Prostate gland (tissue), 2 donors: ENCODE measurements around the gene CCND2. TPM values are rescaled to one million over a fixed set of nuclear protein-coding genes. Genes with fewer than 3 reads are reported as not detected.
A peak's percentile ranks its signal among the peaks of the same experiment; 100 is the strongest.

Experiments used
- DNase-seq: peaks from one replicate; pipeline ENCODE4 v3.0.0-alpha.2; 2019; ENCODE audit warnings: low spot score
- H3K27ac ChIP-seq, 2 donors: fragments of 200-600 bp; sonication (generic); 2 replicates each; pipeline ENCODE4 v1.5.1; 2017 to 2019
- H3K27me3 ChIP-seq: fragments of 200-600 bp; sonication (generic); replicated peaks from 2 replicates; pipeline ENCODE4 v1.5.1; 2019; ENCODE audit not compliant: insufficient read depth
- H3K36me3 ChIP-seq, 2 donors: fragments of 200-600 bp; sonication (generic); 1 replicate in 1 of 2; 2 replicates in 1 of 2; pipeline versions ENCODE4 v1.5.1 to v1.8.1; 2017 to 2019
- H3K4me1 ChIP-seq: fragments of 200-600 bp; sonication (generic); replicated peaks from 2 replicates; pipeline ENCODE4 v1.5.1; 2019
- H3K4me3 ChIP-seq, 2 donors: fragments of 200-600 bp; sonication (generic); 2 replicates each; pipeline ENCODE4 v1.5.1; 2017 to 2019
- H3K9me3 ChIP-seq: fragments of 200-600 bp; sonication (generic); 2 replicates; pipeline ENCODE4 v1.5.1; 2017
- POLR2A ChIP-seq: fragments of 450-650 bp; IDR thresholded peaks from one replicate; pipeline ENCODE4 v1.6.1; 2016; ENCODE audit warnings: antibody characterized with exemption, mild to moderate bottlenecking
- POLR2AphosphoS5 ChIP-seq: sonication (generic); formaldehyde crosslinking; IDR thresholded peaks from one replicate; pipeline ENCODE4 v1.6.1; 2017; ENCODE audit warnings: antibody characterized with exemption
- WGBS: methylation state at CpG from one replicate; pipeline ENCODE4 v1.1.5; 2018; 5-methylcytosine and 5-hydroxymethylcytosine counted together
- intact Hi-C: fragments of 100-400 bp; cut with DNase I; formaldehyde crosslinking; loops from one replicate; pipeline ENCODE4 v1.14.2; 2022
- total RNA-seq, 2 donors: library from RNA; depleted of rRNA; stranded (reverse); fragments of >200 nt; gene quantifications; one replicate each; pipeline ENCODE4 v1.1.0, GENCODE V29; 2016
- TF ChIP-seq, protein P1 (sequence below), 4 experiments: fragments of 200-600 bp in 2 of 4; fragments of 450-650 bp in 2 of 4; sonication (generic) in 2 of 4; IDR thresholded peaks; 1 replicate in 3 of 4; 2 replicates in 1 of 4; pipeline ENCODE4 v1.5.1; 2016 to 2019; ENCODE audit warnings: antibody characterized with exemption in 4 of 4, mild to moderate bottlenecking in 2 of 4, moderate library complexity in 2 of 4

The CCND2 gene
- total RNA-seq, 2 donors from 2014 or later: 31.6 to 46.1 TPM

DNA sequence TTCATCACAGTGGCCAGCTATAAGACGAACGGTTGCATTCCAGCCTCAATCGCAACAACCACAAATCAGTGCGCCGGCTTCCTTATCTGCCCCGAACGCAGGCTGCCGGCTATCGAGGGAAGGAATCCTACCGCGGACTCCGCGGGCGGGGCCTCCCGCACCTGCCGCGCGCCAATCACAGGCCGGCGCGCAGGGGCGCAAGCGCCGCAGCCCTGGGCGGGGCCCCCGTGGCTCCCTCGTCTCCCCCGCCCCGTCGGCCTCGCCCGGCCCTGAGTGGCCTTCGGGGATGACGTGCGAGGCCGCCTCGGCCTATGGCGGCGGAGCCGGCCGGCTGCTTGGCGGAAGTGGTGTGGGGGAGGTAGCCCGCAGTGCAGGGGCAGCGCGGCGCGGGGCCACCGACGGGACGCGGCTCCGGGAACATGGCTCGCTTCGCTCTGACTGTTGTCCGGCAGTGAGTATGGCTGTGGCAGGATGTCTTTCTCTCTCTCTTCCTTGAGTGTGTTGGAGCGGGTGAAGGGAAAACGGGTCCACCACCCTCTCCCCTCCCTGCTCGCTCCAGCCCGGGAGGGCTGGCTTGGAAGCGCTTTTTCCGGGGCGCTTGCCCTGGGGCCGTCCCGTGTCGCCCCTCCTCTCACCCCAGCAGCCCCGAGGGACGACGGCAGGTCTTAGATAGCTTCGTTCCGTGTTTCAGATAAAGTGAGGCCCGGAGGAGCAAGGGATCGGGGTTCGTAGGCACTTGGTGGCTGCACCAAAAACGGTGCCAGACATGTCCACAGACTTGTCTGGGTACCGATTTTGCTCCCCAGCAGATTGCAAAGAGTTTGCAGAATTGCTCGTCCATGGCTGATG, 47.5 kb downstream of the CCND2 start, which contains the start of gene TIGAR:
Gene TIGAR (plus strand): TSS at position 361 of the 849 bp plus-strand sequence. CDS start 59 bp downstream, at position 420.
- DNase-seq: peak; percentile 91
- peak within 1 kb of the TSS; percentile 69 to 85 for H3K4me3 ChIP-seq
- H3K27ac ChIP-seq: peak within 1 kb of the TSS; percentile 66 to 72
- no peaks in the 10 kb centered on the region for H3K27me3 ChIP-seq
- H3K4me1 ChIP-seq: no peaks in the 10 kb centered on the region
- WGBS: under 1% methylated on average over 32 of the region's 76 CpGs
- H3K36me3 ChIP-seq: no peaks in the 10 kb centered on the region
- intact Hi-C loops: no loop called here
- no peaks in the 10 kb centered on the region for H3K9me3 ChIP-seq
- TF ChIP-seq, protein P1, sequence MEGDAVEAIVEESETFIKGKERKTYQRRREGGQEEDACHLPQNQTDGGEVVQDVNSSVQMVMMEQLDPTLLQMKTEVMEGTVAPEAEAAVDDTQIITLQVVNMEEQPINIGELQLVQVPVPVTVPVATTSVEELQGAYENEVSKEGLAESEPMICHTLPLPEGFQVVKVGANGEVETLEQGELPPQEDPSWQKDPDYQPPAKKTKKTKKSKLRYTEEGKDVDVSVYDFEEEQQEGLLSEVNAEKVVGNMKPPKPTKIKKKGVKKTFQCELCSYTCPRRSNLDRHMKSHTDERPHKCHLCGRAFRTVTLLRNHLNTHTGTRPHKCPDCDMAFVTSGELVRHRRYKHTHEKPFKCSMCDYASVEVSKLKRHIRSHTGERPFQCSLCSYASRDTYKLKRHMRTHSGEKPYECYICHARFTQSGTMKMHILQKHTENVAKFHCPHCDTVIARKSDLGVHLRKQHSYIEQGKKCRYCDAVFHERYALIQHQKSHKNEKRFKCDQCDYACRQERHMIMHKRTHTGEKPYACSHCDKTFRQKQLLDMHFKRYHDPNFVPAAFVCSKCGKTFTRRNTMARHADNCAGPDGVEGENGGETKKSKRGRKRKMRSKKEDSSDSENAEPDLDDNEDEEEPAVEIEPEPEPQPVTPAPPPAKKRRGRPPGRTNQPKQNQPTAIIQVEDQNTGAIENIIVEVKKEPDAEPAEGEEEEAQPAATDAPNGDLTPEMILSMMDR (IDR thresholded peaks at IDR 0.05): peak in 1 of 4 experiments; percentile 27
- peak; percentile 66 for TF ChIP-seq POLR2A
- TF ChIP-seq POLR2AphosphoS5: peak; percentile 79

DNA sequence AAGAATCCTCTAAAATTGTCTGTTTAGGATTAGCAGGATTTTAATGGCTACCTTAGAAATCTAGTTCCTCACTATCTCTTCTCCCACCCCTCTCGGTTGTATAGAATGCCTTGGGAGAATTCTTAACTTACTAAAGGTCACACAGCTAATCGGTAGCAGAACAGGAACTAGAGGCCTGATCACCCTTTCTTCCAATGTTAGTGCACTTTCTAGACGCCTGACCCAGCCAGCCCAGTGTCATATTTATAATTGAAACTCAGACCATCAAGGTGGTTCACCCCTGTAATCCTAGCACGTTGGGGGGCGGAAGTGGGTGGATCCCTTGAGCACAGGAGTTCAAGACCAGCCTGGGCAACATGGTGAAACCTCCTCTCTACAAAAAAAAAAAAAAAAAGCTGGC, 49.2 kb downstream of the CCND2 start:
- H3K36me3 ChIP-seq: no peaks in the 10 kb centered on the region
- TF ChIP-seq POLR2A: no peak
- TF ChIP-seq POLR2AphosphoS5: no peak
- TF ChIP-seq, protein P1 (IDR thresholded peaks at IDR 0.05): no peak
- no peak for DNase-seq
- no peaks in the 10 kb centered on the region for H3K27me3 ChIP-seq
- H3K27ac ChIP-seq: no peak overlapping the region
- H3K4me3 ChIP-seq: no peak overlapping the region
- 79% methylated on average over 5 of the region's 5 CpGs for WGBS
- no peaks in the 10 kb centered on the region for H3K9me3 ChIP-seq
- no peaks in the 10 kb centered on the region for H3K4me1 ChIP-seq
- intact Hi-C loops: no loop called here

Other genes with a start within 250 kb of the CCND2 start
- 1 to 10 TPM; 1.9 to 6.6 TPM for gene TIGAR, start 47.5 kb downstream of the CCND2 start, total RNA-seq
- gene FGF23, start 106.0 kb downstream of the CCND2 start, total RNA-seq: not detected
- gene FGF6, start 172.1 kb downstream of the CCND2 start, total RNA-seq: not detected